H1 (cell line): ENCODE measurements around the gene EPN2. TPM values are rescaled to one million over a fixed set of nuclear protein-coding genes. Genes with fewer than 3 reads are reported as not detected.
A peak's percentile ranks its signal among the peaks of the same experiment; 100 is the strongest.

ENCODE experiments used
- ATF2 ChIP-seq: IDR thresholded peaks from 2 replicates; pipeline ENCODE4 v1.6.1; 2012; ENCODE audit warnings: low read length, inconsistent platforms
- ATF3 ChIP-seq: IDR thresholded peaks from 2 replicates; pipeline ENCODE4 v1.6.1; 2011; ENCODE audit warnings: low read depth, mild to moderate bottlenecking, low read length; ENCODE audit not compliant: insufficient read depth
- CBX5 ChIP-seq: fragments of 300-800, 300-1000 bp; sonication (generic); IDR thresholded peaks from 2 replicates; pipeline ENCODE4 v1.7.1; 2016; ENCODE audit warnings: antibody characterized with exemption, low read length, low read depth
- CEBPB ChIP-seq: IDR thresholded peaks from 2 replicates; pipeline ENCODE4 v1.6.1; 2012; ENCODE audit warnings: low read depth, low read length
- CHD1 ChIP-seq: IDR thresholded peaks from 2 replicates; pipeline ENCODE4 v1.6.1; 2012; ENCODE audit warnings: low read depth, low read length, improper control_type of control experiment
- EGR1 ChIP-seq: IDR thresholded peaks from 2 replicates; pipeline ENCODE4 v1.6.1; 2011; ENCODE audit warnings: low read depth, low read length, borderline replicate concordance
- EP300 ChIP-seq, 2 experiments: IDR thresholded peaks; 1 replicate in 1 of 2; 2 replicates in 1 of 2; pipeline ENCODE4 v1.6.1; 2011 to 2012; ENCODE audit warnings: low read depth in 2 of 2, low read length in 2 of 2, mild to moderate bottlenecking in 2 of 2, borderline replicate concordance in 1 of 2, inconsistent platforms in 1 of 2, moderate library complexity in 1 of 2
- FOSL1 ChIP-seq: IDR thresholded peaks from 2 replicates; pipeline ENCODE4 v1.6.1; 2011; ENCODE audit warnings: mild to moderate bottlenecking, low read depth, low read length, moderate library complexity; ENCODE audit not compliant: insufficient read depth
- GABPA ChIP-seq: IDR thresholded peaks from 2 replicates; pipeline ENCODE4 v1.6.1; 2011; ENCODE audit warnings: mild to moderate bottlenecking, low read length, moderate library complexity, borderline replicate concordance; ENCODE audit not compliant: insufficient read depth
- HDAC6 ChIP-seq: IDR thresholded peaks from one replicate; pipeline ENCODE4 v1.7.1; 2012; ENCODE audit warnings: low read depth, mild to moderate bottlenecking, inconsistent platforms, low read length, moderate library complexity
- KDM5A ChIP-seq: fragments of 200-600 bp; IDR thresholded peaks from 2 replicates; pipeline ENCODE4 v1.7.1; 2012; ENCODE audit warnings: mild to moderate bottlenecking, low read length, inconsistent platforms, mixed read lengths
- MAFK ChIP-seq: IDR thresholded peaks from 2 replicates; pipeline ENCODE4 v1.6.1; 2012; ENCODE audit warnings: low read depth, mild to moderate bottlenecking, improper control_type of control experiment, low read length
- MAX ChIP-seq: IDR thresholded peaks from 2 replicates; pipeline ENCODE4 v1.6.1; 2012; ENCODE audit warnings: inconsistent platforms
- PHF8 ChIP-seq: fragments of 200-600 bp; sonication (generic); conservative IDR thresholded peaks from 2 replicates; pipeline ENCODE4 v1.7.1; 2012; ENCODE audit warnings: low read depth, mild to moderate bottlenecking, inconsistent platforms, low read length, moderate library complexity
- POLR2A ChIP-seq, 2 experiments: IDR thresholded peaks; 1 replicate in 1 of 2; 2 replicates in 1 of 2; pipeline ENCODE4 v1.6.1; 2011; ENCODE audit warnings: low read depth in 2 of 2, low read length in 2 of 2, mild to moderate bottlenecking in 2 of 2; ENCODE audit errors: control extremely low read depth in 1 of 2
- POU5F1 ChIP-seq: IDR thresholded peaks from 2 replicates; pipeline ENCODE4 v1.6.1; 2011; ENCODE audit warnings: low read depth, mild to moderate bottlenecking, low read length, moderate library complexity
- SAP30 ChIP-seq: fragments of 300-600 bp; sonication (generic); IDR thresholded peaks from 2 replicates; pipeline ENCODE4 v1.7.1; 2012; ENCODE audit warnings: low read length, moderate library complexity, mild to moderate bottlenecking, inconsistent platforms; ENCODE audit not compliant: insufficient read depth, insufficient replicate concordance
- SIN3A ChIP-seq, 2 experiments: IDR thresholded peaks in 1 of 2; conservative IDR thresholded peaks in 1 of 2; 2 replicates each; pipeline ENCODE4 v1.6.1; 2011 to 2012; ENCODE audit warnings: low read length in 2 of 2, improper control_type of control experiment in 1 of 2, low read depth in 1 of 2, mild to moderate bottlenecking in 1 of 2
- SIRT6 ChIP-seq: IDR thresholded peaks from one replicate; pipeline ENCODE4 v1.7.1; 2012; ENCODE audit warnings: low read length, inconsistent platforms
- SP1 ChIP-seq: IDR thresholded peaks from 2 replicates; pipeline ENCODE4 v1.6.1; 2011; ENCODE audit warnings: low read depth, low read length
- TCF12 ChIP-seq: IDR thresholded peaks from 2 replicates; pipeline ENCODE4 v1.6.1; 2011; ENCODE audit warnings: low read depth, mild to moderate bottlenecking, low read length
- polyA plus RNA-seq, 7 experiments: library from polyadenylated mRNA; depleted of rRNA in 3 of 7; stranded (reverse) in 5 of 7; unstranded in 2 of 7; fragments of >200 nt in 5 of 7; fragments of 200-250 nt in 2 of 7; gene quantifications; 1 replicate in 5 of 7; 2 replicates in 1 of 7; 4 replicates in 1 of 7; pipeline versions ENCODE4 v1.2.1 to v1.2.3, GENCODE V29; 2011 to 2013; ENCODE audit warnings: missing spikeins in 2 of 7, mixed read lengths in 2 of 7
- total RNA-seq: library from RNA; stranded (reverse); fragmentation: NEBNext Ultra II Directional; extraction: Animal tissue kit (Norgen Biotek cat#: 25700); gene quantifications from 2 replicates; pipeline ENCODE4 v1.2.1, GENCODE V29; 2021

The EPN2 gene
- total and polyA plus RNA-seq, 2 of the 8 experiments (the other 6 are each of a cell fraction or from before 2014, with no cell fraction given), result 28.7 to 55.8 TPM

GRCh38 chr17:19362277-19363113 lies 125.3 kb downstream of the EPN2 start, which contains the start of gene B9D1 (continued):
- TF ChIP-seq CBX5 (no peak), HDAC6 (no peak), ATF2 (peak; percentile 60; the same call in 1 of the 2 replicates), FOSL1 (no peak), MAX (peak; percentile 40), CHD1 (no peak), POU5F1 (no peak), EGR1 (no peak), TCF12 (no peak), SIN3A (conservative IDR thresholded peaks at IDR 0.05 in 1 of 2, IDR thresholded peaks at IDR 0.05 in 1 of 2; ENCODE audit: low read depth in 1 of 2, low read length in 2 of 2) (peak; percentile 39 to 93; a peak in 2 of 4 replicates), MAFK (no peak), POLR2A (IDR thresholded peaks at IDR 0.05; ENCODE audit: control extremely low read depth in 1 of 2, low read depth in 2 of 2, low read length in 2 of 2) (no peak), SAP30 (no peak), EP300 (IDR thresholded peaks at IDR 0.05; ENCODE audit: borderline replicate concordance in 1 of 2, low read depth in 2 of 2, low read length in 2 of 2) (peak in 1 of 2 experiments; percentile 27; a peak in 1 of 3 replicates), GABPA (no peak; the same call in 1 of the 2 replicates), CEBPB (no peak), KDM5A (peak; percentile 89), PHF8 (peak; percentile 33; the same call in 1 of the 2 replicates), SIRT6 (no peak), SP1 (0 out of 2 replicates have a peak, but pooled peaks have one; percentile 39), ATF3 (peak; percentile 53; the same call in 1 of the 2 replicates)
